Measurements from ENCODE around the gene FYB1.
A peak's percentile ranks its signal among the peaks of the same experiment; 100 is the strongest.

Gene FYB1

GRCh38 chr5:39099831-39100230 lies 119.5 kb downstream of the FYB1 start:
- TF ChIP-seq CTCF (conservative IDR thresholded peaks at IDR 0.05): no peak
- no peak overlapping the region for H3K27ac ChIP-seq

- TF ChIP-seq CTCF (conservative IDR thresholded peaks at IDR 0.05): no peak
- no peak overlapping the region for H3K27ac ChIP-seq
Measured at GRCh38 chr5:39093352-39093751, 126.0 kb downstream of the FYB1 start.

- no peak overlapping the region for H3K27ac ChIP-seq
- TF ChIP-seq CTCF (conservative IDR thresholded peaks at IDR 0.05): no peak
Measured at GRCh38 chr5:39092581-39093351, 126.6 kb downstream of the FYB1 start.

GRCh38 chr5:39091940-39092580 lies 127.3 kb downstream of the FYB1 start:
- TF ChIP-seq CTCF (conservative IDR thresholded peaks at IDR 0.05): no peak
- no peak overlapping the region for H3K27ac ChIP-seq

GRCh38 chr5:39083968-39084367 lies 135.4 kb downstream of the FYB1 start:
- no peak for TF ChIP-seq CTCF (conservative IDR thresholded peaks at IDR 0.05)

GRCh38 chr5:39082995-39083394 lies 136.4 kb downstream of the FYB1 start:
- no peak for TF ChIP-seq CTCF (conservative IDR thresholded peaks at IDR 0.05)
- H3K27ac ChIP-seq: no peak overlapping the region

More at GRCh38 chr5:39083968-39084367, 135.4 kb downstream of the FYB1 start:
- H3K27ac ChIP-seq: no peak overlapping the region

GRCh38 chr5:39080597-39081204 lies 138.7 kb downstream of the FYB1 start:
- peak; percentile 85 for TF ChIP-seq CTCF (conservative IDR thresholded peaks at IDR 0.05)
- no peak overlapping the region for H3K27ac ChIP-seq
